Spleen (tissue), 7 donors: ENCODE data around the gene TMCC3.
"Not testable (repeated sequence)": the region's sequence is repeated elsewhere in the genome, so short reads cannot be mapped to it uniquely, and the experiment has no call there.

ENCODE experiments used
- CTCF ChIP-seq, 11 experiments: fragments of 200-600 bp in 7 of 11; fragments of 450-650 bp in 4 of 11; sonication (generic) in 4 of 11; IDR thresholded peaks in 8 of 11; conservative IDR thresholded peaks in 3 of 11; 1 replicate in 7 of 11; 2 replicates in 4 of 11; pipeline versions ENCODE4 v1.4.0 to v1.8.0; 2016 to 2021; ENCODE audit warnings: antibody characterized with exemption in 11 of 11, inconsistent platforms in 4 of 11, mild to moderate bottlenecking in 1 of 11
- POLR2AphosphoS5 ChIP-seq, 3 donors: sonication (generic); formaldehyde crosslinking; IDR thresholded peaks; one replicate each; pipeline ENCODE4 v1.5.1; 2017; ENCODE audit warnings: antibody characterized with exemption in 3 of 3
- donor health status: DM: no; HTN: no; CAD: no; lungs with moderate emphysema.
- donor health status: DM: no; HTN: no; CAD: no.
- donor health status: DM: no; HTN: no; CAD: no.

- not testable (repeated sequence) for TF ChIP-seq POLR2AphosphoS5 (IDR thresholded peaks at IDR 0.05); CTCF (IDR thresholded peaks at IDR 0.05 in 8 of 11, conservative IDR thresholded peaks at IDR 0.05 in 3 of 11)
Observed at GRCh38 chr12:94592723-94593122, 57.6 kb downstream of the TMCC3 start.
